Esophagus squamous epithelium (tissue), 5 donors: ENCODE results near the gene PRPSAP1. TPM values are rescaled to one million over a fixed set of nuclear protein-coding genes. Genes with fewer than 3 reads are reported as not detected.

Experiments
- DNase-seq: peaks from one replicate; lab custom pipeline; 2025; lab: John Stamatoyannopoulos, UW
- H3K27ac ChIP-seq, 4 donors: fragments of 200-600 bp; sonication (generic); one replicate each; pipeline ENCODE4 v1.5.1; 2016 to 2019; ENCODE audit warnings: mild to moderate bottlenecking in 1 of 4
- H3K27me3 ChIP-seq, 4 donors: fragments of 200-600 bp; sonication (generic); 1 replicate in 3 of 4; 2 replicates in 1 of 4; pipeline versions ENCODE4 v1.5.1 to v1.6.0; 2017 to 2021; ENCODE audit warnings: antibody characterized with exemption in 1 of 4
- H3K36me3 ChIP-seq, 3 donors: fragments of 200-600 bp; sonication (generic); one replicate each; pipeline ENCODE4 v1.5.1; 2016 to 2019
- H3K4me1 ChIP-seq, 3 donors: fragments of 200-600 bp; sonication (generic); one replicate each; pipeline ENCODE4 v1.5.1; 2017 to 2019
- H3K4me3 ChIP-seq, 4 donors: fragments of 200-600 bp; sonication (generic); 1 replicate in 3 of 4; 2 replicates in 1 of 4; pipeline ENCODE4 v1.5.1; 2016 to 2019; ENCODE audit warnings: mild to moderate bottlenecking in 2 of 4, moderate library complexity in 1 of 4
- H3K9me3 ChIP-seq, 3 donors: fragments of 200-600 bp; sonication (generic); one replicate each; pipeline ENCODE4 v1.5.1; 2016 to 2019
- POLR2A ChIP-seq, 4 donors: fragments of 450-650 bp; IDR thresholded peaks; one replicate each; pipeline ENCODE4 v1.6.1; 2017; ENCODE audit warnings: antibody characterized with exemption in 4 of 4, mild to moderate bottlenecking in 4 of 4, moderate library complexity in 3 of 4
- WGBS, 2 donors: methylation state at CpG; one replicate each; pipeline ENCODE4 v1.1.5; 2018; 5-methylcytosine and 5-hydroxymethylcytosine counted together
- intact Hi-C: fragments of 100-400 bp; cut with DNase I; formaldehyde crosslinking; loops from one replicate; pipeline ENCODE4 v1.15.0; 2022
- total RNA-seq, 4 donors: library from RNA; depleted of rRNA; stranded (reverse); fragments of >200 nt; gene quantifications; one replicate each; pipeline ENCODE4 v1.1.0, GENCODE V29; 2016
- TF ChIP-seq, protein P1 (sequence below), 6 experiments: fragments of 450-650 bp in 4 of 6; fragments of 200-600 bp in 2 of 6; sonication (generic) in 2 of 6; IDR thresholded peaks; one replicate each; pipeline ENCODE4 v1.5.1; 2016 to 2019; ENCODE audit warnings: antibody characterized with exemption in 6 of 6, mild to moderate bottlenecking in 4 of 6, moderate library complexity in 4 of 6
- donor health status: DM: yes; HTN: yes; CAD: no.

The PRPSAP1 gene
- total RNA-seq, 4 donors from 2014 or later = 36.0 to 68.6 (median 49.5) TPM

DNA sequence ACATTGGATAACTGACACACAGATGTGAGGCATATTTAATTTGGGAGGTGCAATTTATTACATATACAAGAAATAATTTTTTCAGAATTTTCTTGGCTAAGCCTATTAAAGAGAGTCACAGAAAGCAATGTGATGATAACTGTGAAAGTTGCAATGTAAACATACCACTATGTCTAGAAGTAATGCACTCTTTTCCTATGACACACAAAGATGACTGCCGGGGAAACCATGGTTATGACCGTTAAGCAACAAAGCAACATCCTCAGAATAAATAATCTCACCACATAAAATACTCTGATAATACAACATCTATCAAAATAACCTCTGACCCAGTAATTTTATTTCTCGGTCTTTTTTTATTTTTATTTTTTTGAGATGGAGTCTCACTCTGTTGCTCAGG lies 35.1 kb downstream of the PRPSAP1 start:
- 90 to 91% methylated on average over 3 of the region's 3 CpGs for WGBS, 2 donors
- Histone ChIP-seq H3K4me1 (peaks cover 0 to 5% (median 0%) of the 10 kb centered on the region in 3 donors), H3K4me3 (no peak overlapping the region), H3K27me3 (no peaks in the 10 kb centered on the region), H3K27ac (no peak overlapping the region), H3K36me3 (peaks cover 0 to 79% (median 0%) of the 10 kb centered on the region in 3 donors), H3K9me3 (no peaks in the 10 kb centered on the region)
- TF ChIP-seq, protein P1, sequence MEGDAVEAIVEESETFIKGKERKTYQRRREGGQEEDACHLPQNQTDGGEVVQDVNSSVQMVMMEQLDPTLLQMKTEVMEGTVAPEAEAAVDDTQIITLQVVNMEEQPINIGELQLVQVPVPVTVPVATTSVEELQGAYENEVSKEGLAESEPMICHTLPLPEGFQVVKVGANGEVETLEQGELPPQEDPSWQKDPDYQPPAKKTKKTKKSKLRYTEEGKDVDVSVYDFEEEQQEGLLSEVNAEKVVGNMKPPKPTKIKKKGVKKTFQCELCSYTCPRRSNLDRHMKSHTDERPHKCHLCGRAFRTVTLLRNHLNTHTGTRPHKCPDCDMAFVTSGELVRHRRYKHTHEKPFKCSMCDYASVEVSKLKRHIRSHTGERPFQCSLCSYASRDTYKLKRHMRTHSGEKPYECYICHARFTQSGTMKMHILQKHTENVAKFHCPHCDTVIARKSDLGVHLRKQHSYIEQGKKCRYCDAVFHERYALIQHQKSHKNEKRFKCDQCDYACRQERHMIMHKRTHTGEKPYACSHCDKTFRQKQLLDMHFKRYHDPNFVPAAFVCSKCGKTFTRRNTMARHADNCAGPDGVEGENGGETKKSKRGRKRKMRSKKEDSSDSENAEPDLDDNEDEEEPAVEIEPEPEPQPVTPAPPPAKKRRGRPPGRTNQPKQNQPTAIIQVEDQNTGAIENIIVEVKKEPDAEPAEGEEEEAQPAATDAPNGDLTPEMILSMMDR (IDR thresholded peaks at IDR 0.05) = no peak
- no peak for TF ChIP-seq POLR2A (IDR thresholded peaks at IDR 0.05)
- no peak for DNase-seq
- intact Hi-C loops = no loop called here

DNA sequence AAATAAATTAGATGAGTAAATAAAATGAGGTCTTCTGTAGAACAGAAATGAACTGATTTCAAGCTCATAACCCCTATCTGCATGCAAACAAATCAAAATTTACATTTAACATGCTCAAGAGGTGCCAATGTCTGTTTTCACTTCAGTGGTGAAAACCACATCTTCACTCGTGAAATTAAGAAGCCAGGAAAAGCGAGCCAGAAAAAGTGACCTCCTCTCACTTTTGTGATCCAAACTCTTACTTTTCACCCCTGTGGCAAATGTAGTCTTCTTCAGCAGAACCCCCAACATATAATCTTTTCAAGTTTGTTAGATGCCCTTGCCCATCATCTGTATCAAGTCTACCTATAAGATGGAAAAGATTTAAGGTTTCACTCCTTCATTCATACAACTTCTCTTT lies 36.2 kb downstream of the PRPSAP1 start:
- H3K4me1 ChIP-seq = peaks cover 0 to 5% (median 0%) of the 10 kb centered on the region in 3 donors
- no peak overlapping the region for H3K4me3 ChIP-seq
- 89 to 91% methylated on average over 2 of the region's 2 CpGs for WGBS, 2 donors
- intact Hi-C loops = no loop called here
- TF ChIP-seq, protein P1 (IDR thresholded peaks at IDR 0.05) = no peak
- no peak for TF ChIP-seq POLR2A (IDR thresholded peaks at IDR 0.05)
- H3K27me3 ChIP-seq = no peaks in the 10 kb centered on the region
- H3K27ac ChIP-seq = no peak overlapping the region
- H3K36me3 ChIP-seq = peaks cover 0 to 79% (median 6%) of the 10 kb centered on the region in 3 donors
- H3K9me3 ChIP-seq = no peaks in the 10 kb centered on the region
- DNase-seq = no peak

DNA sequence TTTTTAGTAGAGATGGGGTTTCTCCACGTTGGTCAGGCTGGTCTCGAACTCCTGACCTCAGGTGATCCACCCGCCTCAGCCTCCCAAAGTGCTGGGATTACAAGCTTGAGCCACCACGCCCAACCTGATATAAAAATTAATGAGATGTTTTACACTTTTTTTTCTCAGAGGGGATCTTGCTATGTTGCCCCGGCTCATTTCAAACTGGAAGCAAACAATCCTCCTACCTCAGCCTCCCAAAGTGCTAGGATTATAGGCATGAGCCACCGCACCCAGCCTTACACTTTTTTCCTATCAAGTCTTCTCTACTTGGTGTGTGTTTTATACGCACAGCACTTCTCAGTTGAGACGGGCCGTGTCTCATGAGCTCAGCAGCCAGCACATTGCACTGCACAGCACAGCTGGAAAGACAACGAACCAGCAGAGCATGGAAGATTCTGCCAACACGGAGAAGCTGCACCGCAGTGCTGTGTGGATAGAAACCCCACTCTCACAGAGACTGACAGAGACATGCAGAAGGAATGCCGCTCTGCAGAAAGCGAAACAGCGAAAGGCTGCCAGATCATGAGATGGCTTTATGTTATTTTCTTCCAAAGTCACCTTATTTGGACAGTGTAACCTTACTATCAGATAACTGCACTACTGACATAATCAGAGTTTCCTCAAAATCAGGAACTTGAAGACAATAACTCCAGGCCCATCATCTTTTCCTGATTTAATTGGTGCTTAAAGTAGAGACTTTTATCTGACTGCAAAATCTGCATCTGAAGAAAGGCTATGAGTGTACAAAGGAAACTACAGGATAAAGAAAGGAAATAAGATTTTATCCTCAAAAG lies 39.1 kb downstream of the PRPSAP1 start:
- Histone ChIP-seq H3K36me3 (peaks cover 0 to 81% (median 10%) of the 10 kb centered on the region in 3 donors), H3K27ac (peak overlapping the region in 2 of 4 donors; percentile 11 to 16), H3K9me3 (no peaks in the 10 kb centered on the region), H3K4me3 (no peak overlapping the region), H3K27me3 (no peaks in the 10 kb centered on the region), H3K4me1 (peaks cover 0 to 2% (median 0%) of the 10 kb centered on the region in 3 donors)
- intact Hi-C loops = loop anchor here (5.0 kb wide), 1 partner anchor 33 kb away; no protein-coding TSS in a partner anchor
- 69 to 83% methylated on average over 11 to 15 of the region's 15 CpGs for WGBS, 2 donors
- no peak for DNase-seq
- TF ChIP-seq POLR2A (IDR thresholded peaks at IDR 0.05) = no peak
- TF ChIP-seq, protein P1 (IDR thresholded peaks at IDR 0.05) = no peak

DNA sequence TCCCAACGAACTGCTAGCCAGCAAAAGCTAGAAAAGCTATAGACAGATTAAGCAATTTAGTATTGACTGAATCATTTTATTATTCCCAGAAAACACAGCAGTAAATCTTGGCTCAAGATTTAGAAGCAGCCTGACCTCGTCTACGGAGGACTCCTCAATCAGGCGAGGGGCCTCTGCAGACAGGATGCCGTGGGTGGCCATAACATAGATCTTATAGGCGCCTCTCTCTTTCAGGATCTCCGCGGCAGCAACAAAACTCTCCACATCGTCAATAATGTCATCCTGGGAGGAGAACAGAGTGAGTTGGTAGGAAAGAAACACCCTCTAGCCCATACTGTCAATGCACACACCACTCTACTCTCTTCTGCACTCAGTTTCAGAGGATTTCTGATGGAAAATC lies 41.0 kb downstream of the PRPSAP1 start:
- Histone ChIP-seq H3K4me1 (no peaks in the 10 kb centered on the region), H3K36me3 (peaks cover 0 to 82% (median 10%) of the 10 kb centered on the region in 3 donors), H3K27ac (no peak overlapping the region), H3K9me3 (no peaks in the 10 kb centered on the region), H3K27me3 (no peaks in the 10 kb centered on the region), H3K4me3 (no peak overlapping the region)
- DNase-seq = no peak
- TF ChIP-seq, protein P1 (IDR thresholded peaks at IDR 0.05) = no peak
- TF ChIP-seq POLR2A (IDR thresholded peaks at IDR 0.05) = no peak
- intact Hi-C loops = loop anchor here (5.0 kb wide), 1 partner anchor 35 kb away; no protein-coding TSS in a partner anchor
- WGBS, 2 donors = 82 to 88% methylated on average over 8 to 9 of the region's 9 CpGs

DNA sequence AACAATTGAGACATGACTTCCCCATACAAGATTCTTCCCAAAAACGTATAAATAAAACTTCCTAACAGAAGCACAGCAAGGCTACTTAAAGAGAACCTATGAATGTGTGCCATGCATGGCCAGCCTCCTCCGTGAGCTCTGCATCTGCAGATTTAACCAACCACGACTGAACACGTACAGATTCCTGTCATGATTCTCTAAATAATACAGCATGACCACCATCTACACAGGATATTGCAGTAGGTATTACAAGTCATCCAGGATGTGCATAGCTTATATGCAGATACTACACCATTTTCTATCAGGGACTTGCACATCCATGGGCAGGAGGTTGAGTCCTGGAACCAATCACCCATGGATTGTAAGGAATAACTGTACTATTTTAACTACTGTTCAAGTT lies 44.3 kb downstream of the PRPSAP1 start:
- intact Hi-C loops = loop anchor here (5.0 kb wide), 1 partner anchor 88 kb away; no protein-coding TSS in a partner anchor
- DNase-seq = no peak
- H3K36me3 ChIP-seq = peaks cover 0 to 75% (median 10%) of the 10 kb centered on the region in 3 donors
- H3K27me3 ChIP-seq = no peaks in the 10 kb centered on the region
- H3K27ac ChIP-seq = no peak overlapping the region
- no peak for TF ChIP-seq POLR2A (IDR thresholded peaks at IDR 0.05)
- TF ChIP-seq, protein P1 (IDR thresholded peaks at IDR 0.05) = no peak
- no peaks in the 10 kb centered on the region for H3K9me3 ChIP-seq
- H3K4me1 ChIP-seq = no peaks in the 10 kb centered on the region
- H3K4me3 ChIP-seq = no peak overlapping the region
- 83 to 88% methylated on average over 4 of the region's 4 CpGs for WGBS, 2 donors
